Suprapubic skin (tissue), 4 donors: ENCODE measurements around the gene EYA3.

ENCODE experiments used
- CTCF ChIP-seq, 2 donors: fragments of 200-600 bp in 1 of 2; fragments of 450-650 bp in 1 of 2; sonication (generic) in 1 of 2; IDR thresholded peaks; one replicate each; pipeline ENCODE4 v1.5.1; 2016 to 2019; ENCODE audit warnings: antibody characterized with exemption in 2 of 2, mild to moderate bottlenecking in 1 of 2, moderate library complexity in 1 of 2
- EP300 ChIP-seq: sonication (generic); formaldehyde crosslinking; IDR thresholded peaks from one replicate; pipeline ENCODE4 v1.6.1; 2017; ENCODE audit warnings: antibody characterized with exemption
- POLR2AphosphoS5 ChIP-seq, 3 donors: sonication (generic); formaldehyde crosslinking; IDR thresholded peaks; one replicate each; pipeline ENCODE4 v1.6.1; 2017; ENCODE audit warnings: antibody characterized with exemption in 3 of 3

DNA sequence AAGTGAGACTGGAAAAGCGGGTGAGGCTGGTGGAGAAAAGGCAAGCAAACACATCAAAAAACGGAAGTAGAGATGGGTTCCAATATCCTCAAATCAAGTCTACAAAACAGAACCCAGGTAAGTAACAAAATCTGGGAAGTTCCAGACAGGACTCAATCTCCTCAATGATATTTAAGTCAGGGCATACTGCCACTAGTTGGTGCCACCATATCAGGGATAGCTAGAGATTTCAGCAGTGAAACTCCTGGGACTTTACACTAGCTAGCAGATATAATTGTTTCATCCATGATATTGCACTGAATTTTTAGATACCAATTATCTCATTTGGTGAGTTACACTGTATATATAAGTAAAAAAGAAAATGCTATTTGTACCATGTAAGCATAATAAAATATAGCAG, 52.0 kb downstream of the EYA3 start:
- TF ChIP-seq CTCF (IDR thresholded peaks at IDR 0.05) (no peak), POLR2AphosphoS5 (IDR thresholded peaks at IDR 0.05) (no peak), EP300 (no peak)
